Neuronal stem cell (in vitro differentiated cells): ENCODE results near the gene DNLZ.

Experiments used
- DNase-seq: peaks from one replicate; pipeline ENCODE4 v3.0.0-alpha.2; 2013; ENCODE audit warnings: low spot score
- H2AFZ ChIP-seq: one replicate; pipeline ENCODE4 v1.6.1; 2013; ENCODE audit warnings: mild to moderate bottlenecking, low read length, inconsistent platforms
- H2AK5ac ChIP-seq: 2 replicates; pipeline ENCODE4 v1.6.1; 2013; ENCODE audit warnings: low read depth, mild to moderate bottlenecking, inconsistent platforms, low read length, moderate library complexity, mixed read lengths
- H2BK120ac ChIP-seq: 2 replicates; pipeline ENCODE4 v1.6.1; 2013; ENCODE audit warnings: low read depth, mild to moderate bottlenecking, inconsistent platforms, low read length, moderate library complexity, mixed read lengths
- H2BK12ac ChIP-seq: one replicate; pipeline ENCODE4 v1.6.1; 2013; ENCODE audit warnings: low read length, inconsistent platforms
- H2BK15ac ChIP-seq: 2 replicates; pipeline ENCODE4 v1.6.1; 2013; ENCODE audit warnings: mild to moderate bottlenecking, low read length, inconsistent platforms, mixed read lengths
- H2BK5ac ChIP-seq: one replicate; pipeline ENCODE4 v1.6.1; 2013; ENCODE audit warnings: inconsistent platforms, mild to moderate bottlenecking, low read length, moderate library complexity
- H3K14ac ChIP-seq: one replicate; pipeline ENCODE4 v1.6.1; 2013; ENCODE audit warnings: low read length, inconsistent platforms
- H3K18ac ChIP-seq: 2 replicates; pipeline ENCODE4 v1.6.1; 2013; ENCODE audit warnings: low read length, inconsistent platforms
- H3K23ac ChIP-seq: 2 replicates; pipeline ENCODE4 v1.6.1; 2013; ENCODE audit warnings: low read depth, mild to moderate bottlenecking, mixed read lengths, low read length, inconsistent platforms; ENCODE audit not compliant: poor library complexity
- H3K27ac ChIP-seq: replicated peaks from 3 replicates; pipeline ENCODE4 v1.5.1; 2013; ENCODE audit warnings: low read length, inconsistent platforms
- H3K27me3 ChIP-seq, 3 experiments: 2 replicates each; pipeline ENCODE4 v1.6.1; 2013; ENCODE audit warnings: low read length in 3 of 3, mild to moderate bottlenecking in 2 of 3, inconsistent platforms in 1 of 3, low read depth in 1 of 3, mixed read lengths in 1 of 3, moderate library complexity in 1 of 3; ENCODE audit not compliant: control insufficient read depth in 3 of 3, insufficient read depth in 3 of 3
- H3K36me3 ChIP-seq, 2 donors: replicated peaks in 1 of 2; 2 replicates each; pipeline ENCODE4 v1.6.1; 2013; ENCODE audit warnings: low read length in 2 of 2; ENCODE audit not compliant: control insufficient read depth in 2 of 2, insufficient read depth in 2 of 2
- H3K4ac ChIP-seq: 2 replicates; pipeline ENCODE4 v1.6.1; 2013; ENCODE audit warnings: inconsistent platforms, mild to moderate bottlenecking, low read length, moderate library complexity
- H3K4me1 ChIP-seq, 2 donors: 1 replicate in 1 of 2; 2 replicates in 1 of 2; pipeline ENCODE4 v1.6.1; 2013; ENCODE audit warnings: low read length in 2 of 2, low read depth in 1 of 2; ENCODE audit not compliant: control insufficient read depth in 2 of 2, insufficient read depth in 1 of 2
- H3K4me2 ChIP-seq: one replicate; pipeline ENCODE4 v1.6.1; 2013; ENCODE audit warnings: mild to moderate bottlenecking, low read length, inconsistent platforms; ENCODE audit not compliant: insufficient read depth, poor library complexity, severe bottlenecking
- H3K4me3 ChIP-seq, 2 donors: 2 replicates each; pipeline ENCODE4 v1.5.1; 2013; ENCODE audit warnings: low read length in 2 of 2, mild to moderate bottlenecking in 2 of 2, inconsistent platforms in 1 of 2, moderate library complexity in 1 of 2
- H3K79me1 ChIP-seq: one replicate; pipeline ENCODE4 v1.6.1; 2013; ENCODE audit warnings: low read depth, mild to moderate bottlenecking, inconsistent platforms, low read length, moderate library complexity
- H3K9ac ChIP-seq: one replicate; pipeline ENCODE4 v1.6.1; 2013; ENCODE audit warnings: mild to moderate bottlenecking, low read depth, low read length, inconsistent platforms; ENCODE audit not compliant: poor library complexity
- H3K9me3 ChIP-seq, 2 donors: replicated peaks in 1 of 2; 2 replicates each; pipeline versions ENCODE3 to v1.6.1; 2013; ENCODE audit warnings: low read length in 2 of 2, mild to moderate bottlenecking in 2 of 2, inconsistent platforms in 1 of 2, low read depth in 1 of 2, mixed read lengths in 1 of 2, moderate library complexity in 1 of 2; ENCODE audit not compliant: control insufficient read depth in 2 of 2, insufficient read depth in 1 of 2
- H4K8ac ChIP-seq: one replicate; pipeline ENCODE4 v1.6.1; 2013; ENCODE audit warnings: low read depth, mild to moderate bottlenecking, inconsistent platforms, low read length, moderate library complexity
- H4K91ac ChIP-seq: one replicate; pipeline ENCODE4 v1.6.1; 2013; ENCODE audit warnings: low read length, low read depth, mild to moderate bottlenecking, inconsistent platforms; ENCODE audit not compliant: poor library complexity
- WGBS, 2 donors: extraction: QIAGEN DNeasy Blood & Tissue Kit; methylation state at CpG; one replicate each; pipeline ENCODE4 v1.1.7; 2013; ENCODE audit warnings: missing lambda C conversion rate in 2 of 2, mixed read lengths in 1 of 2; ENCODE audit not compliant: insufficient read length in 2 of 2, insufficient replicate concordance in 1 of 2; ENCODE audit errors: extremely low coverage in 2 of 2; 5-methylcytosine and 5-hydroxymethylcytosine counted together

The DNLZ gene

DNA sequence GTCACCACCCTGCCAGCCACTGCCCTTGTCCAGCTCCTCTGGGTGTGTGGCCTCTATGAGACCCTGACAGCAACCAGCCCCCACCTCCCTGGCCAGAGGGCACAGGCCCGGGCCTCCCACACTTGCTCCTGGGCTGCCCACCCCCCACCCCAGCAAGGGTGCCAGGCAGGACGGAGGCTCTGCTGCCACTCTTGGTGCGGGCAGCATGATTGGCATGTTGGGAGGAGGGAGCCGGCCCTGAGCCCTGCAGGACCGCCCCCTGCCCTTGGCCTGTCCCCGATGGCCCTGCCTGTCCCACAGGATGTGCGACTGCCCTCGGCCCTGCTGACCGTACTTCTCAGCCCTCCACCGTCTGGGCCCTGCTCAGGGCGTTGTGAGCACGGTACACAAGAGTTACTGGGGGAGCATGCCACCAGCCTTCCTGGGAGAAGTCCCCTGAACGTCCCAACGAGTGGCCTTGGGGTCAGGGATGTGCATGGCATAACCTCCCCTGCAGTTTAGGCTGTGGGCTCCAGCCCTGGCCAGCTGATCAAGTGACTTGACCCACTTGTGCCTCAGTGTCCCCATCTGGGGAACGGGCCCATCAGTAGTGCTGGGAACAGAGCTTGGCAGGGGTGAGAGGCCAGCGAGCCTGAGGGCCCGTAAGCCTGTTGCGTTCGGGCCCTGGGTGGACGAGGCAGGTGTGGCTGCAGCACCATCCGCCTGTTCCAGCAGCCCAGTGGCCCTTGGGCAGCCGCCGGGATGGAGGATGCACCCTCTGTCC, 20.2 kb downstream of the DNLZ start:
- peak overlapping the region; percentile 100 for H3K14ac ChIP-seq
- H3K4me1 ChIP-seq, result peaks cover 16 to 25% of the 10 kb centered on the region in 2 donors
- H3K23ac ChIP-seq, result peak overlapping the region; percentile 62
- H3K18ac ChIP-seq, result peak overlapping the region; percentile 98
- H3K27ac ChIP-seq, result peak overlapping the region; percentile 57
- no peaks in the 10 kb centered on the region for H3K27me3 ChIP-seq
- peak overlapping the region; percentile 72 for H2BK15ac ChIP-seq
- peak overlapping the region; percentile 99 for H4K91ac ChIP-seq
- no peak overlapping the region for H2AFZ ChIP-seq
- H3K9me3 ChIP-seq, result no peaks in the 10 kb centered on the region
- H3K79me1 ChIP-seq, result peaks cover 17% of the 10 kb centered on the region
- H2BK12ac ChIP-seq, result peak overlapping the region; percentile 100
- peaks cover 24 to 44% of the 10 kb centered on the region in 2 donors for H3K36me3 ChIP-seq
- peak overlapping the region; percentile 96 for H3K4ac ChIP-seq
- peak overlapping the region; percentile 94 for H2BK5ac ChIP-seq
- H4K8ac ChIP-seq, result peak overlapping the region; percentile 97
- DNase-seq, result no peak
- H2AK5ac ChIP-seq, result peak overlapping the region; percentile 100
- H2BK120ac ChIP-seq, result peak overlapping the region; percentile 25
- peak overlapping the region; percentile 84 for H3K4me2 ChIP-seq
- H3K9ac ChIP-seq, result peak overlapping the region; percentile 78
- peak overlapping the region in 1 of 2 donors; percentile 28 for H3K4me3 ChIP-seq
- no CpG with 5 or more reads among the region's 23 CpGs for WGBS, 2 donors

- peaks cover 27 to 53% of the 10 kb centered on the region in 2 donors for H3K36me3 ChIP-seq
- peak overlapping the region; percentile 68 for H3K27ac ChIP-seq
- peak overlapping the region; percentile 100 for H2AK5ac ChIP-seq
- H2BK12ac ChIP-seq, result peak overlapping the region; percentile 41
- H3K79me1 ChIP-seq, result peaks cover 17% of the 10 kb centered on the region
- peak overlapping the region; percentile 84 for H3K4me2 ChIP-seq
- peak overlapping the region; percentile 94 for H2BK5ac ChIP-seq
- peak overlapping the region; percentile 94 for H2BK120ac ChIP-seq
- H3K9me3 ChIP-seq, result no peaks in the 10 kb centered on the region
- no peak overlapping the region for H4K8ac ChIP-seq
- peak overlapping the region; percentile 38 for H3K14ac ChIP-seq
- peak overlapping the region; percentile 76 for H3K4ac ChIP-seq
- no peak overlapping the region for H2AFZ ChIP-seq
- peak; percentile 94 for DNase-seq
- H3K18ac ChIP-seq, result peak overlapping the region; percentile 99
- no peaks in the 10 kb centered on the region for H3K27me3 ChIP-seq
- peak overlapping the region; percentile 97 for H2BK15ac ChIP-seq
- peak overlapping the region; percentile 84 for H3K9ac ChIP-seq
- WGBS, 2 donors, result no CpG with 5 or more reads among the region's 60 CpGs
- peaks cover 16 to 25% of the 10 kb centered on the region in 2 donors for H3K4me1 ChIP-seq
- H3K4me3 ChIP-seq, result peak overlapping the region in 1 of 2 donors; percentile 71
- no peak overlapping the region for H4K91ac ChIP-seq
- H3K23ac ChIP-seq, result peak overlapping the region; percentile 62
These were observed 21.1 kb downstream of the DNLZ start for GRCh38 chr9:136342181-136343120.

DNA sequence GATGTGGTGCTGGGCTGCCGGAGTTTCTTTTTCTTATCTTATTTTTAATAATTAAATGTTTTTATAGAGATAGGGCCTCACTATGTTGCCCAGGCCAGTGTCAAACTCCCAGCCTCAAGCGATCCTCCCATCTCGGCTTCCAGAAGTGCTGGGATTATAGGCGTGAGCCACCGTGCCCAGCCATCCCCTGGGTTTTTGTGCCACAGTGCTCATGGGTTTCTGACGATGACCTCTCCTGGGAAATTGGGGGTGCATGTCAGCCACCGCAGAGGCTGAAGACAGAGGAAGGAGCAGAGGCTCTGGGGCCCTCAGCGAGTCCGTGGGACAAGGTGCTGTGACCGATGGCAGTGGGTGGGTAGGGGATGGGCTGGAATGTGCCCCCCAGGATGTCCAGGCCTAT, 21.8 kb downstream of the DNLZ start:
- peak overlapping the region; percentile 41 for H2BK12ac ChIP-seq
- H3K9ac ChIP-seq, result peak overlapping the region; percentile 77
- no peaks in the 10 kb centered on the region for H3K27me3 ChIP-seq
- peak overlapping the region; percentile 94 for H2BK120ac ChIP-seq
- H4K8ac ChIP-seq, result no peak overlapping the region
- no peak overlapping the region for H2AFZ ChIP-seq
- H3K18ac ChIP-seq, result peak overlapping the region; percentile 99
- peaks cover 15 to 25% of the 10 kb centered on the region in 2 donors for H3K4me1 ChIP-seq
- H2AK5ac ChIP-seq, result peak overlapping the region; percentile 99
- WGBS, 2 donors, result no CpG with 5 or more reads among the region's 10 CpGs
- H3K27ac ChIP-seq, result peak overlapping the region; percentile 68
- peak overlapping the region; percentile 62 for H3K23ac ChIP-seq
- no peaks in the 10 kb centered on the region for H3K9me3 ChIP-seq
- H3K14ac ChIP-seq, result peak overlapping the region; percentile 38
- no peak overlapping the region for H3K4me3 ChIP-seq
- H3K4ac ChIP-seq, result peak overlapping the region; percentile 76
- H2BK15ac ChIP-seq, result peak overlapping the region; percentile 97
- peaks cover 13% of the 10 kb centered on the region for H3K79me1 ChIP-seq
- no peak overlapping the region for H4K91ac ChIP-seq
- H3K4me2 ChIP-seq, result peak overlapping the region; percentile 84
- no peak overlapping the region for H2BK5ac ChIP-seq
- H3K36me3 ChIP-seq, result peaks cover 30 to 60% of the 10 kb centered on the region in 2 donors
- DNase-seq, result no peak
